ENCODE results near the gene TSNAXIP1.
"Not testable (repeated sequence)": the region's sequence is repeated elsewhere in the genome, so short reads cannot be mapped to it uniquely, and the experiment has no call there.

Gene TSNAXIP1

GRCh38 chr16:67856927-67857546 is 50.3 kb downstream of the TSNAXIP1 start:
- TF ChIP-seq Cebpa-rat (IDR thresholded peaks at IDR 0.05): no peak
- Histone ChIP-seq H4K20me1 (peaks cover 100% of the 10 kb centered on the region), H3K9me3 (no peaks in the 10 kb centered on the region), H3K4me1 (peaks cover 6% of the 10 kb centered on the region; the same call in 1 of the 2 replicates), H3K9ac (peak overlapping the region; percentile 29; the same call in 1 of the 2 replicates), H3K4me2 (no peak overlapping the region), H3K27me3 (no peaks in the 10 kb centered on the region), H3K27ac (no peak overlapping the region), H3K36me3 (peaks cover 90% of the 10 kb centered on the region), H3K4me3 (no peak overlapping the region)

- Histone ChIP-seq H3K9me3 (no peaks in the 10 kb centered on the region), H3K27ac (no peak overlapping the region), H3K4me1 (peaks cover 6% of the 10 kb centered on the region; the same call in 1 of the 2 replicates), H3K4me3 (no peak overlapping the region), H3K36me3 (peaks cover 97% of the 10 kb centered on the region), H3K27me3 (no peaks in the 10 kb centered on the region), H3K9ac (no peak overlapping the region), H3K4me2 (no peak overlapping the region), H4K20me1 (peaks cover 100% of the 10 kb centered on the region)
- TF ChIP-seq Cebpa-rat (IDR thresholded peaks at IDR 0.05): no peak
Observed at GRCh38 chr16:67857547-67858233, 51.0 kb downstream of the TSNAXIP1 start.

GRCh38 chr16:67858500-67858899 is 51.8 kb downstream of the TSNAXIP1 start:
- TF ChIP-seq Cebpa-rat (IDR thresholded peaks at IDR 0.05): no peak
- Histone ChIP-seq H3K4me1 (peaks cover 6% of the 10 kb centered on the region; the same call in 1 of the 2 replicates), H3K9me3 (no peaks in the 10 kb centered on the region), H3K36me3 (peaks cover 98% of the 10 kb centered on the region), H3K27ac (no peak overlapping the region), H4K20me1 (peaks cover 100% of the 10 kb centered on the region), H3K4me3 (no peak overlapping the region), H3K27me3 (no peaks in the 10 kb centered on the region), H3K4me2 (no peak overlapping the region), H3K9ac (no peak overlapping the region)

- Histone ChIP-seq H3K27me3 (no peaks in the 10 kb centered on the region), H3K9ac (peak overlapping the region; percentile 34; the same call in 1 of the 2 replicates), H3K4me1 (peaks cover 6% of the 10 kb centered on the region; the same call in 1 of the 2 replicates), H3K4me3 (no peak overlapping the region), H4K20me1 (peaks cover 100% of the 10 kb centered on the region), H3K9me3 (no peaks in the 10 kb centered on the region), H3K36me3 (peaks cover 98% of the 10 kb centered on the region), H3K27ac (no peak overlapping the region), H3K4me2 (no peak overlapping the region)
- no peak for TF ChIP-seq Cebpa-rat (IDR thresholded peaks at IDR 0.05)
Observed at GRCh38 chr16:67860589-67861398, 54.1 kb downstream of the TSNAXIP1 start.

GRCh38 chr16:67861877-67862276 is 55.2 kb downstream of the TSNAXIP1 start:
- Histone ChIP-seq H3K36me3 (peaks cover 98% of the 10 kb centered on the region), H3K9ac (no peak overlapping the region), H3K4me2 (no peak overlapping the region), H3K4me1 (peaks cover 6% of the 10 kb centered on the region; the same call in 1 of the 2 replicates), H3K27me3 (no peaks in the 10 kb centered on the region), H3K4me3 (no peak overlapping the region), H3K9me3 (no peaks in the 10 kb centered on the region), H3K27ac (no peak overlapping the region), H4K20me1 (peaks cover 100% of the 10 kb centered on the region)
- no peak for TF ChIP-seq Cebpa-rat (IDR thresholded peaks at IDR 0.05)

- Histone ChIP-seq H3K36me3 (peaks cover 98% of the 10 kb centered on the region), H4K20me1 (peaks cover 99% of the 10 kb centered on the region), H3K4me3 (no peak overlapping the region), H3K4me2 (no peak overlapping the region), H3K27me3 (no peaks in the 10 kb centered on the region), H3K27ac (peak overlapping the region; percentile 9; the same call in 1 of the 2 replicates), H3K4me1 (no peaks in the 10 kb centered on the region), H3K9ac (0 out of 2 replicates have a peak overlapping the region, but pooled peaks have one; percentile 6), H3K9me3 (no peaks in the 10 kb centered on the region)
- no peak for TF ChIP-seq Cebpa-rat (IDR thresholded peaks at IDR 0.05)
Observed at GRCh38 chr16:67862623-67863583, 56.2 kb downstream of the TSNAXIP1 start.

- peaks cover 100% of the 10 kb centered on the region for H3K36me3 ChIP-seq
- not testable (repeated sequence) for H3K9ac ChIP-seq
- H4K20me1 ChIP-seq: peaks cover 99% of the 10 kb centered on the region
Observed at GRCh38 chr16:67864044-67864443, 57.4 kb downstream of the TSNAXIP1 start.

GRCh38 chr16:67864594-67864993 is 57.9 kb downstream of the TSNAXIP1 start:
- H3K36me3 ChIP-seq: peaks cover 100% of the 10 kb centered on the region
- no peaks in the 10 kb centered on the region for H3K27me3 ChIP-seq
- no peaks in the 10 kb centered on the region for H3K4me1 ChIP-seq
- no peak overlapping the region for H3K27ac ChIP-seq
- H3K4me2 ChIP-seq: no peak overlapping the region
- no peak overlapping the region for H3K9ac ChIP-seq
- no peak for TF ChIP-seq Cebpa-rat (IDR thresholded peaks at IDR 0.05)
- H3K4me3 ChIP-seq: no peak overlapping the region
- H3K9me3 ChIP-seq: no peaks in the 10 kb centered on the region
- peaks cover 95% of the 10 kb centered on the region for H4K20me1 ChIP-seq

More at GRCh38 chr16:67864044-67864443, 57.4 kb downstream of the TSNAXIP1 start:
- not testable (repeated sequence) for H3K4me2 ChIP-seq, H3K27ac ChIP-seq, H3K4me3 ChIP-seq, H3K27me3 ChIP-seq, H3K9me3 ChIP-seq, H3K4me1 ChIP-seq

- peaks cover 93% of the 10 kb centered on the region for H4K20me1 ChIP-seq
- H3K36me3 ChIP-seq: peaks cover 100% of the 10 kb centered on the region
Observed at GRCh38 chr16:67865318-67865717, 58.6 kb downstream of the TSNAXIP1 start.

More at GRCh38 chr16:67865318-67865717, 58.6 kb downstream of the TSNAXIP1 start:
- Histone ChIP-seq H3K4me3 (no peak overlapping the region), H3K4me1 (no peaks in the 10 kb centered on the region), H3K27me3 (no peaks in the 10 kb centered on the region), H3K27ac (no peak overlapping the region), H3K9ac (no peak overlapping the region), H3K4me2 (no peak overlapping the region), H3K9me3 (no peaks in the 10 kb centered on the region)
- no peak for TF ChIP-seq Cebpa-rat (IDR thresholded peaks at IDR 0.05)

Measured in BLaER1 (cell line).